GM18505 (cell line): ENCODE data around the gene GAGE12H.
"Not testable (repeated sequence)": the region's sequence is repeated elsewhere in the genome, so short reads cannot be mapped to it uniquely, and the experiment has no call there.

Source experiments
- ATAC-seq: cut with Tn5 transposase; IDR thresholded peaks from one replicate; pipeline ENCODE4 v1.9.1; 2021; ENCODE audit not compliant: unreplicated experiment
- POLR2A ChIP-seq: IDR thresholded peaks from 4 replicates; pipeline ENCODE4 v1.6.1; 2011; ENCODE audit warnings: borderline replicate concordance; ENCODE audit not compliant: insufficient read depth, insufficient read length; ENCODE audit errors: extremely low read depth

The GAGE12H gene, protein sequence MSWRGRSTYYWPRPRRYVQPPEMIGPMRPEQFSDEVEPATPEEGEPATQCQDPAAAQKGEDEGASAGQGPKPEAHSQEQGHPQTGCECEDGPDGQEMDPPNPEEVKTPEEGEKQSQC

DNA sequence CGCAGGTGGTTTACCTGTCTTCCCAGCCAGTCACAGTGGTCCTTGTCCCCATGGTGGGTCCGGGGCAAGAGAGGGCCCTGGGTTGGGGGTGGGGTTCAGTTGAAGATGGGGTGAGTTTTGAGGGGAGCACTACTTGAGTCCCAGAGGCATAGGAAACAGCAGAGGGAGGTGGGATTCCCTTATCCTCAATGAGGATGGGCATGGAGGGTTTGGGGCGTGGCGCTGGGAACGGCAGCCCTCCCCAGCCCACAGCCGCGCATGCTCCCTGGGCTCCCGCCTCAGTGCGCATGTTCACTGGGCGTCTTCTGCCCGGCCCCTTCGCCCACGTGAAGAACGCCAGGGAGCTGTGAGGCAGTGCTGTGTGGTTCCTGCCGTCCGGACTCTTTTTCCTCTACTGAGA, at the start of gene GAGE12H:
GAGE12H (plus strand) TSS at position 301 of the 400 bp plus-strand sequence. CDS start 1,155 bp downstream, outside the sequence.
- not testable (repeated sequence) for ATAC-seq

DNA sequence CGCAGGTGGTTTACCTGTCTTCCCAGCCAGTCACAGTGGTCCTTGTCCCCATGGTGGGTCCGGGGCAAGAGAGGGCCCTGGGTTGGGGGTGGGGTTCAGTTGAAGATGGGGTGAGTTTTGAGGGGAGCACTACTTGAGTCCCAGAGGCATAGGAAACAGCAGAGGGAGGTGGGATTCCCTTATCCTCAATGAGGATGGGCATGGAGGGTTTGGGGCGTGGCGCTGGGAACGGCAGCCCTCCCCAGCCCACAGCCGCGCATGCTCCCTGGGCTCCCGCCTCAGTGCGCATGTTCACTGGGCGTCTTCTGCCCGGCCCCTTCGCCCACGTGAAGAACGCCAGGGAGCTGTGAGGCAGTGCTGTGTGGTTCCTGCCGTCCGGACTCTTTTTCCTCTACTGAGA, 47.9 kb upstream of the GAGE12H start, which contains the start of gene GAGE12C:
GAGE12C (plus strand) TSS at position 301 of the 400 bp plus-strand sequence. CDS start 1,155 bp downstream, outside the sequence.
- not testable (repeated sequence) for ATAC-seq

DNA sequence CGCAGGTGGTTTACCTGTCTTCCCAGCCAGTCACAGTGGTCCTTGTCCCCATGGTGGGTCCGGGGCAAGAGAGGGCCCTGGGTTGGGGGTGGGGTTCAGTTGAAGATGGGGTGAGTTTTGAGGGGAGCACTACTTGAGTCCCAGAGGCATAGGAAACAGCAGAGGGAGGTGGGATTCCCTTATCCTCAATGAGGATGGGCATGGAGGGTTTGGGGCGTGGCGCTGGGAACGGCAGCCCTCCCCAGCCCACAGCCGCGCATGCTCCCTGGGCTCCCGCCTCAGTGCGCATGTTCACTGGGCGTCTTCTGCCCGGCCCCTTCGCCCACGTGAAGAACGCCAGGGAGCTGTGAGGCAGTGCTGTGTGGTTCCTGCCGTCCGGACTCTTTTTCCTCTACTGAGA, 38.3 kb upstream of the GAGE12H start, which contains the start of gene GAGE12D:
GAGE12D (plus strand) TSS at position 301 of the 400 bp plus-strand sequence. CDS start 1,155 bp downstream, outside the sequence.
- not testable (repeated sequence) for ATAC-seq

DNA sequence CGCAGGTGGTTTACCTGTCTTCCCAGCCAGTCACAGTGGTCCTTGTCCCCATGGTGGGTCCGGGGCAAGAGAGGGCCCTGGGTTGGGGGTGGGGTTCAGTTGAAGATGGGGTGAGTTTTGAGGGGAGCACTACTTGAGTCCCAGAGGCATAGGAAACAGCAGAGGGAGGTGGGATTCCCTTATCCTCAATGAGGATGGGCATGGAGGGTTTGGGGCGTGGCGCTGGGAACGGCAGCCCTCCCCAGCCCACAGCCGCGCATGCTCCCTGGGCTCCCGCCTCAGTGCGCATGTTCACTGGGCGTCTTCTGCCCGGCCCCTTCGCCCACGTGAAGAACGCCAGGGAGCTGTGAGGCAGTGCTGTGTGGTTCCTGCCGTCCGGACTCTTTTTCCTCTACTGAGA, 28.8 kb upstream of the GAGE12H start, which contains the start of gene GAGE12E:
GAGE12E (plus strand) TSS at position 301 of the 400 bp plus-strand sequence. CDS start 1,155 bp downstream, outside the sequence.
- ATAC-seq, result not testable (repeated sequence)

DNA sequence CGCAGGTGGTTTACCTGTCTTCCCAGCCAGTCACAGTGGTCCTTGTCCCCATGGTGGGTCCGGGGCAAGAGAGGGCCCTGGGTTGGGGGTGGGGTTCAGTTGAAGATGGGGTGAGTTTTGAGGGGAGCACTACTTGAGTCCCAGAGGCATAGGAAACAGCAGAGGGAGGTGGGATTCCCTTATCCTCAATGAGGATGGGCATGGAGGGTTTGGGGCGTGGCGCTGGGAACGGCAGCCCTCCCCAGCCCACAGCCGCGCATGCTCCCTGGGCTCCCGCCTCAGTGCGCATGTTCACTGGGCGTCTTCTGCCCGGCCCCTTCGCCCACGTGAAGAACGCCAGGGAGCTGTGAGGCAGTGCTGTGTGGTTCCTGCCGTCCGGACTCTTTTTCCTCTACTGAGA, 19.2 kb upstream of the GAGE12H start, which contains the start of gene GAGE12F:
GAGE12F (plus strand) TSS at position 301 of the 400 bp plus-strand sequence. CDS start 1,155 bp downstream, outside the sequence.
- ATAC-seq, result not testable (repeated sequence)

DNA sequence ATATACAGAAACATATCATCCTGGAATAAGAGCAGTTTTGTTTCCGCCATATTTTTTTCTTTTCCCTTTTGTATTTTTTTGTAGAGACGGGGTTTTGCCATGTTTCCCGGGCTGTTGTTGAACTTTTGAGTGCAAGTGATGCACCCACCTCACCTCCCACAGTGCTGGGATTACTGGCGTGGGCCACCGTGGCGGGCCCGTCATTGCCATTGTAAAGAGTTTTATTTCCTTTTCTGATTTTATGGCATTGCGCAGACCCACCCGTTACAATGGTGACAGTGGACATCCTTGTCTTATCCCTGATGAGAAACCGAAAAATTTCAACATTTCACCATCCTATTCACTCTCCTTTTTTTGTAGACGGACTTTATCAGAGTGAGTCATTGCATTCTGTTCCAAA, 11.0 kb upstream of the GAGE12H start:
- ATAC-seq, result not testable (repeated sequence)

DNA sequence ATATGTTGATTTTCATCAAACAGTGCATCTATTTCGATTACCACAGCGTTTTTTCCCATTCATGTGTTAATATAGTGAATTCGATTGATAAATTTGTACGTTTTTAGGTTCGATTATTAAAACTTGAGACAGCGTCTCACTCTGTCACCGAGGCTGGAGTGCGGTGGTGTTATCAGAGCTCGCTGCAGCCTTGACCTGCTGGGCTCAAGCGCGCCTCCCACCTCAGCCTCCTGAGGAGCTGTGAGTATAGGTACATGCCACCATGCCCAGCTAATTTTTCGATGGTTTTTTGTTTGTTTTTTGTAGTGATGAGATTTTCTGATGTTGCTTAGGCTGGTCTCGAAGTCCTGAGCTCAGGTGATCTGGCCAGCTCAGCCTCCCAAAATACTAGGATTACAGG, 10.6 kb upstream of the GAGE12H start:
- ATAC-seq, result not testable (repeated sequence)

DNA sequence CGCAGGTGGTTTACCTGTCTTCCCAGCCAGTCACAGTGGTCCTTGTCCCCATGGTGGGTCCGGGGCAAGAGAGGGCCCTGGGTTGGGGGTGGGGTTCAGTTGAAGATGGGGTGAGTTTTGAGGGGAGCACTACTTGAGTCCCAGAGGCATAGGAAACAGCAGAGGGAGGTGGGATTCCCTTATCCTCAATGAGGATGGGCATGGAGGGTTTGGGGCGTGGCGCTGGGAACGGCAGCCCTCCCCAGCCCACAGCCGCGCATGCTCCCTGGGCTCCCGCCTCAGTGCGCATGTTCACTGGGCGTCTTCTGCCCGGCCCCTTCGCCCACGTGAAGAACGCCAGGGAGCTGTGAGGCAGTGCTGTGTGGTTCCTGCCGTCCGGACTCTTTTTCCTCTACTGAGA, 9.6 kb upstream of the GAGE12H start, which contains the start of gene GAGE12G:
GAGE12G (plus strand) TSS at position 301 of the 400 bp plus-strand sequence. CDS start 1,155 bp downstream, outside the sequence.
- not testable (repeated sequence) for ATAC-seq

DNA sequence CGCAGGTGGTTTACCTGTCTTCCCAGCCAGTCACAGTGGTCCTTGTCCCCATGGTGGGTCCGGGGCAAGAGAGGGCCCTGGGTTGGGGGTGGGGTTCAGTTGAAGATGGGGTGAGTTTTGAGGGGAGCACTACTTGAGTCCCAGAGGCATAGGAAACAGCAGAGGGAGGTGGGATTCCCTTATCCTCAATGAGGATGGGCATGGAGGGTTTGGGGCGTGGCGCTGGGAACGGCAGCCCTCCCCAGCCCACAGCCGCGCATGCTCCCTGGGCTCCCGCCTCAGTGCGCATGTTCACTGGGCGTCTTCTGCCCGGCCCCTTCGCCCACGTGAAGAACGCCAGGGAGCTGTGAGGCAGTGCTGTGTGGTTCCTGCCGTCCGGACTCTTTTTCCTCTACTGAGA, 9.4 kb downstream of the GAGE12H start, which contains the start of gene GAGE2A:
GAGE2A (plus strand) TSS at position 301 of the 400 bp plus-strand sequence. CDS start 1,155 bp downstream, outside the sequence.
- ATAC-seq, result not testable (repeated sequence)

DNA sequence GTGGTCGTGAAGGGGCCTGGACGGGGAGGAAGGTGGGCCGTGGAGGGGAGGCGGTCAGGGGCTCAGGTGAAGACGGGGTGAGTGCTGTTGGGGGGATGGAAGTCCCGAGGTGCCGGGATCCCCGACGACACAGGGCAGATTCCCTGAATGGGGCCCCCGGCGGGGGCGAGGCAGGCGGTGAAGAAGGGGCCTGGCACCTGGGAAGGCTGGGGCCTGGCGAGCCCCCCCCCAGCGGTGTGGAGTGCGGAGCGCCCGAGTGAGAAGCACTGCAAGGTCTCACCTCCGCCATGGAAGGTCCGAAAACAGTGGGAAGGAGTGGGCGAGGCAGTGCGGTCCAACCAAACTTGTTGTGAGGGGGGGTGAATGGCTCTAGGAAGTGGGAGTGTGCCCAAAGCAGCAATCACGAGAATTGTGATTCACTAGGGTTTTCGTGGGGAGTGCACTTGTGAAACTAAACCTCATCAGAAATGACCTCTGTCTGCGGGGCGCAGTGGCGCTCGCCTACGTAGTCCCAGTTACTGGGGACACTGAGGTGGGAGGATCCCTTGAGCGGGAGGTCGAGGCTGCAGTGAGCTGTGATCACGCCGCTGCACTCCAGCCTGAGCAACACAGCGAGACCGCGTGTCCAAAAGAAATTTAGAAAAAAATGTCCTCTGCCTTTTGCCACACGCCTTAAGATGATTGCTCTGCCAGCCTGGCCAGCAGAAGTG, 10.2 kb downstream of the GAGE12H start:
- ATAC-seq, result not testable (repeated sequence)

DNA sequence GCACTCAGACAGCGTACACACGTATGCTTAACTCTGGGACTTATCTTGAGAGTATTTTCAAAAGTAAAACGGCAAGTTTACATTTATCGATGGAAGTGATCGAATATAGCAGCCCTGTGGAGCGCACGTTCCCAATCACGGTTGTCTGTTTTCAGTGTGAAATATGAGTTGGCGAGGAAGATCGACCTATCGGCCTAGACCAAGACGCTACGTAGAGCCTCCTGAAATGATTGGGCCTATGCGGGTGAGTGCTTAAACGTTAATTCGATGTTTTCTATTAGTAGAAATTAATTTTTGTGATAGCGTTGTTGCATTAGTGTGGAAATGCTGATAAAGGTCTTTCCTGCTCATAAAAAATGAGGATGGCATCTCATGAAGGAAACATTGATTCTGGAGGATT, 10.7 kb downstream of the GAGE12H start:
- not testable (repeated sequence) for ATAC-seq

DNA sequence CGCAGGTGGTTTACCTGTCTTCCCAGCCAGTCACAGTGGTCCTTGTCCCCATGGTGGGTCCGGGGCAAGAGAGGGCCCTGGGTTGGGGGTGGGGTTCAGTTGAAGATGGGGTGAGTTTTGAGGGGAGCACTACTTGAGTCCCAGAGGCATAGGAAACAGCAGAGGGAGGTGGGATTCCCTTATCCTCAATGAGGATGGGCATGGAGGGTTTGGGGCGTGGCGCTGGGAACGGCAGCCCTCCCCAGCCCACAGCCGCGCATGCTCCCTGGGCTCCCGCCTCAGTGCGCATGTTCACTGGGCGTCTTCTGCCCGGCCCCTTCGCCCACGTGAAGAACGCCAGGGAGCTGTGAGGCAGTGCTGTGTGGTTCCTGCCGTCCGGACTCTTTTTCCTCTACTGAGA, 19.0 kb downstream of the GAGE12H start, which contains the start of gene GAGE1:
GAGE1 (plus strand) TSS at position 301 of the 400 bp plus-strand sequence. CDS start 1,155 bp downstream, outside the sequence.
- not testable (repeated sequence) for ATAC-seq

DNA sequence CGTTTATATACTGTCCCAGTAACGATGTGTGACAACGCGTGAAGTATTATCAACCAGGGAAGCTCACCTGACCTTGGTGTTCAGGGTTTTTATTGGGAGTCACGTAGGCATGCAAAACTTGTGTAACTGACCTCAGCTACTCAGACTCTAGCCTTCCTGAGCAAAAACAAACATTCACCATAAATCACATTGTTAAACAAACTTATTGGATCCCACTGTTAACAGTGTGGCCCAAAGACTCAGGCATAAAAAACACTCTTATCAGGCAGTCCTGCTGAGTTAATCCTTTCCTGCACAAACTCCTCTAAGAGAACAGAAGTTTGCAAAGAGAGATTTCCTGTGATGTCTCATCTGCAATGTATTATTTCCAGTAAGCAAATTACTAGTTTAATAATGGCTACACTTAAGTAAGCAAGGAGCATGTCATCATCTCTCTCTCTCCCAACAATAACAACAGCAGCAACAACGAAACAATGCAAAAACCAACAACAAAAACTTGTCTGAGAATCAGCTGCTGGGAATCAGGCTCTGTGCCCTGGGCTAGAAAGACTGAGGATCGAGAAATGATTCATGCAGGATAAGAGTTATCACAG, 31.1 kb downstream of the GAGE12H start:
- ATAC-seq, result no peak
- no peak for TF ChIP-seq POLR2A

DNA sequence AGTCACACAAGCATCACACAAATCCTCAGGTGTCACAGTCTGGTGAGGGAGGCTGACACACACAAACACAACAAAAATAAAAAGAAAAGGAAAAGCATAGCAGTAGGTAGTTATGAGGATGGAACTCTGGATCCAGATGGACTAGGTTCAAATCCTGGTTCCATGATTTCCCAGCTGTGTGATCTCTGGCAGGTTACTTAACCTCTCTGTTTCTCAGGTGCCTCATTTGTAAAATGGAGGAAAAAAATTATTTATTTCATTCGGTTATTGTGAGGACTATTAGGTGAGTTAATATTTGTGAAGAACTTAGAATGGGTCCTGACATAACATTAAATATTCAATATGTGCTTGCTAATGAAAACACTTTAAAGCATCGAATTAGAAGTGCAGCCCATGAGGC, 38.8 kb downstream of the GAGE12H start:
- no peak for TF ChIP-seq POLR2A
- ATAC-seq, result no peak
